ENCODE data around the gene MBOAT7. TPM values are rescaled to one million over a fixed set of nuclear protein-coding genes. Genes with fewer than 3 reads are reported as not detected.

Gene MBOAT7
- total RNA-seq, 4 donors from 2014 or later = 5.3 to 47.8 (median 19.2) TPM

GRCh38 chr19:54136086-54136863, 53.1 kb downstream of the MBOAT7 start:
- Histone ChIP-seq H3K4me3 (peak overlapping the region; percentile 10 to 24), H3K9me3 (no peaks in the 10 kb centered on the region), H3K27ac (peak overlapping the region; percentile 33 to 41), H3K27me3 (no peaks in the 10 kb centered on the region), H3K4me1 (peaks cover 0 to 18% of the 10 kb centered on the region in 2 donors), H3K36me3 (no peaks in the 10 kb centered on the region)
- intact Hi-C loops (cut with DNase I; ENCODE audit: low total_unique reads) = no loop called here
- DNase-seq = no peak
- no peak for TF ChIP-seq CTCF (IDR thresholded peaks at IDR 0.05)
- TF ChIP-seq POLR2A (IDR thresholded peaks at IDR 0.05) = no peak

- intact Hi-C loops (cut with DNase I; ENCODE audit: low total_unique reads) = no loop called here
- no peaks in the 10 kb centered on the region for H3K36me3 ChIP-seq
- peaks cover 0 to 10% of the 10 kb centered on the region in 2 donors for H3K4me1 ChIP-seq
- DNase-seq = no peak
- no peak overlapping the region for H3K4me3 ChIP-seq
- H3K9me3 ChIP-seq = no peaks in the 10 kb centered on the region
- no peak overlapping the region for H3K27ac ChIP-seq
- H3K27me3 ChIP-seq = no peaks in the 10 kb centered on the region
- TF ChIP-seq CTCF (IDR thresholded peaks at IDR 0.05) (no peak), POLR2A (IDR thresholded peaks at IDR 0.05) (no peak)
Observed at GRCh38 chr19:54133957-54134590, 55.3 kb downstream of the MBOAT7 start.

- Histone ChIP-seq H3K36me3 (no peaks in the 10 kb centered on the region), H3K27ac (no peak overlapping the region), H3K9me3 (no peaks in the 10 kb centered on the region), H3K4me1 (peaks cover 0 to 4% of the 10 kb centered on the region in 2 donors), H3K27me3 (no peaks in the 10 kb centered on the region), H3K4me3 (no peak overlapping the region)
- TF ChIP-seq POLR2A (IDR thresholded peaks at IDR 0.05) (no peak), CTCF (IDR thresholded peaks at IDR 0.05) (no peak)
- intact Hi-C loops (cut with DNase I; ENCODE audit: low total_unique reads) = no loop called here
- no peak for DNase-seq
Observed at GRCh38 chr19:54133312-54133956, 55.9 kb downstream of the MBOAT7 start.

- Histone ChIP-seq H3K27ac (no peak overlapping the region), H3K9me3 (no peaks in the 10 kb centered on the region), H3K27me3 (no peaks in the 10 kb centered on the region), H3K36me3 (no peaks in the 10 kb centered on the region), H3K4me1 (no peaks in the 10 kb centered on the region), H3K4me3 (no peak overlapping the region)
- DNase-seq = no peak
- no peak for TF ChIP-seq POLR2A (IDR thresholded peaks at IDR 0.05)
- TF ChIP-seq CTCF (IDR thresholded peaks at IDR 0.05) = no peak
- intact Hi-C loops (cut with DNase I; ENCODE audit: low total_unique reads) = no loop called here
Observed at GRCh38 chr19:54129617-54129996, 59.8 kb downstream of the MBOAT7 start.
